Muscle layer of colon (tissue), 2 donors: ENCODE measurements around the gene BIRC6.
A peak's percentile ranks its signal among the peaks of the same experiment; 100 is the strongest.
"Not testable (repeated sequence)": the region's sequence is repeated elsewhere in the genome, so short reads cannot be mapped to it uniquely, and the experiment has no call there.

Experiments used
- H3K27ac ChIP-seq: one replicate; pipeline ENCODE4 v1.7.0; 2013; ENCODE audit warnings: low read depth, mild to moderate bottlenecking, low read length, moderate library complexity
- H3K27me3 ChIP-seq, 2 donors: one replicate each; pipeline ENCODE4 v1.7.0; 2013; ENCODE audit warnings: low read length in 2 of 2, mild to moderate bottlenecking in 2 of 2; ENCODE audit not compliant: insufficient read depth in 2 of 2, control insufficient read depth in 1 of 2
- H3K36me3 ChIP-seq: one replicate; pipeline ENCODE4 v1.7.0; 2013; ENCODE audit warnings: mild to moderate bottlenecking, low read length; ENCODE audit not compliant: insufficient read depth
- H3K4me1 ChIP-seq: one replicate; pipeline ENCODE4 v1.7.0; 2013; ENCODE audit warnings: mild to moderate bottlenecking, low read length; ENCODE audit not compliant: insufficient read depth
- H3K4me3 ChIP-seq, 2 donors: one replicate each; pipeline ENCODE4 v1.7.0; 2013; ENCODE audit warnings: low read length in 2 of 2, low read depth in 1 of 2, mild to moderate bottlenecking in 1 of 2, moderate library complexity in 1 of 2
- H3K9ac ChIP-seq: one replicate; pipeline ENCODE4 v1.7.0; 2013; ENCODE audit warnings: low read length
- H3K9me3 ChIP-seq: one replicate; pipeline ENCODE4 v1.7.0; 2013; ENCODE audit warnings: mild to moderate bottlenecking, low read length
- donor health status: abdominal sarcoma.
- donor health status: Adenocarcinoma of cecum.

BIRC6 gene, protein sequence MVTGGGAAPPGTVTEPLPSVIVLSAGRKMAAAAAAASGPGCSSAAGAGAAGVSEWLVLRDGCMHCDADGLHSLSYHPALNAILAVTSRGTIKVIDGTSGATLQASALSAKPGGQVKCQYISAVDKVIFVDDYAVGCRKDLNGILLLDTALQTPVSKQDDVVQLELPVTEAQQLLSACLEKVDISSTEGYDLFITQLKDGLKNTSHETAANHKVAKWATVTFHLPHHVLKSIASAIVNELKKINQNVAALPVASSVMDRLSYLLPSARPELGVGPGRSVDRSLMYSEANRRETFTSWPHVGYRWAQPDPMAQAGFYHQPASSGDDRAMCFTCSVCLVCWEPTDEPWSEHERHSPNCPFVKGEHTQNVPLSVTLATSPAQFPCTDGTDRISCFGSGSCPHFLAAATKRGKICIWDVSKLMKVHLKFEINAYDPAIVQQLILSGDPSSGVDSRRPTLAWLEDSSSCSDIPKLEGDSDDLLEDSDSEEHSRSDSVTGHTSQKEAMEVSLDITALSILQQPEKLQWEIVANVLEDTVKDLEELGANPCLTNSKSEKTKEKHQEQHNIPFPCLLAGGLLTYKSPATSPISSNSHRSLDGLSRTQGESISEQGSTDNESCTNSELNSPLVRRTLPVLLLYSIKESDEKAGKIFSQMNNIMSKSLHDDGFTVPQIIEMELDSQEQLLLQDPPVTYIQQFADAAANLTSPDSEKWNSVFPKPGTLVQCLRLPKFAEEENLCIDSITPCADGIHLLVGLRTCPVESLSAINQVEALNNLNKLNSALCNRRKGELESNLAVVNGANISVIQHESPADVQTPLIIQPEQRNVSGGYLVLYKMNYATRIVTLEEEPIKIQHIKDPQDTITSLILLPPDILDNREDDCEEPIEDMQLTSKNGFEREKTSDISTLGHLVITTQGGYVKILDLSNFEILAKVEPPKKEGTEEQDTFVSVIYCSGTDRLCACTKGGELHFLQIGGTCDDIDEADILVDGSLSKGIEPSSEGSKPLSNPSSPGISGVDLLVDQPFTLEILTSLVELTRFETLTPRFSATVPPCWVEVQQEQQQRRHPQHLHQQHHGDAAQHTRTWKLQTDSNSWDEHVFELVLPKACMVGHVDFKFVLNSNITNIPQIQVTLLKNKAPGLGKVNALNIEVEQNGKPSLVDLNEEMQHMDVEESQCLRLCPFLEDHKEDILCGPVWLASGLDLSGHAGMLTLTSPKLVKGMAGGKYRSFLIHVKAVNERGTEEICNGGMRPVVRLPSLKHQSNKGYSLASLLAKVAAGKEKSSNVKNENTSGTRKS (N-terminal part only)

DNA sequence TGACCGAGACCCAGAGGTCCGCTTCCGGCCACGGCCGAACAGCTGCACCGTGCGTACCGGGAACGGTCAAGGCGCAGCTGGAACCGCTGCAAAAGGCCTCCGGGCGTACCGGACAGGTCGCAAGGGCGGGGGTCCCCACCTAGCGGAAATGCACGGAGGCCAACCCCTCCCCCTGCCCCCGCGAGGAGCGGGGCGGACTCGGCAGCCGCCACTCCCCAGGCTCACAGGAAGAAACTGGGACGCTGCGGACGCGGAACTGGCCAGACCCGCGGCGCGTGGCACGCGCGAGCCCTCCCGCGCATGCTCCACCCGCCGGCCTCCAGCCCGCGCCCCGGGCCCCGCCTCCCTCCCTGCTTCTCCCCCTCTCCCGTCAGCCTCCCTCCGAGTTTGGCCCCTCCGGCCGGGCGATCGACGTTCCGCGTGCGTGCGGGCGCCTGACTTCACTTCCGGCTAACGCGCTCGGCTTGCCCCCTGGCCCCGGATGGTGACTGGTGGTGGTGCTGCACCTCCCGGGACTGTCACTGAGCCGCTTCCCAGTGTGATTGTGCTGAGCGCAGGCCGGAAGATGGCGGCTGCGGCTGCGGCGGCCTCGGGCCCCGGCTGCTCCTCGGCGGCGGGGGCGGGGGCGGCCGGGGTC lies at the start of gene BIRC6:
Gene BIRC6 (plus strand): TSS at position 343 of the 637 bp plus-strand sequence. CDS start 139 bp downstream, at position 482.
- Histone ChIP-seq H3K9me3 (no peaks in the 10 kb centered on the region), H3K9ac (peak within 1 kb of the TSS; percentile 95), H3K36me3 (no peaks in the 10 kb centered on the region), H3K4me3 (peak within 1 kb of the TSS; percentile 87 to 95), H3K4me1 (peaks cover 26% of the 10 kb centered on the region), H3K27ac (peak within 1 kb of the TSS; percentile 89), H3K27me3 (no peaks in the 10 kb centered on the region)

DNA sequence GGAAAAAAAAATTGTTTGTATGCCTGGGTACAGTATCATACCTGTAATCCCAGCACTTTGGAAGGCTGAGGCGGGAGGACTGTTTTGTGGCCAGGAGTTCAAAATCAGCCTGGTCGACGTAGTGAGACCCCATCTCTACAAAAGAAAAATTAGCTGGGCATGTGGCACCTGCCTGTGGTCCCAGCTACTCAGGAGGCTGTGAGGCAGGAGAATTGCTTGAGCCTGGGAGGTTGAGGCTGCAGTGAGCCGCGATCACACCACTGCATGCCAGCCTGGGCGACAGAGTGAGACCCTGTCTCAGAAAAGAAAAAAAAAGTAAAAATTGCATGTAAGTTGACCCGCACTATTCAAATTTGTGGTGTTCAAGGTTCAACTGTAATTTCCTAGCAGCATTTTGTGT lies 46.2 kb upstream of the BIRC6 start:
- Histone ChIP-seq H3K36me3 (peaks cover 4% of the 10 kb centered on the region), H3K4me1 (no peaks in the 10 kb centered on the region), H3K9ac (no peak overlapping the region), H3K27ac (no peak overlapping the region), H3K4me3 (no peak overlapping the region), H3K9me3 (no peaks in the 10 kb centered on the region), H3K27me3 (no peaks in the 10 kb centered on the region)

DNA sequence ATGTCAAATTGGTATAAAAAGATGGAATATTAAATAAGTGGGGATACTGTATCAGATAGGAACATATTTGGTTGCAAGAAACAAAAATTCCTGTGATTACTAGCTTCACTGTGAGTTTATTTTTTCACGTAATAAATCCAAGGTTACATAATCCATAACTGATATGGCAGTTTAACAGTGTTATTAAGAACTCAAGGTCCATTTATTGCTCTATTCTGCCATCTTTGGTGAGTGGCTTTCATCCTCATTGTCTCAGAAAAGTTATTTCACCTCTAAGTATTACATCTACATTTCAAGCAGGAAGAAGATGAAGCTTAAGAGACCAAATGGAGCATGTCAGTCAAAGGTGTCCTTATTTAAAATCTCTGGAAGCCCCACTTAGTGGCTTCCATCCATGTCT lies 41.9 kb upstream of the BIRC6 start:
- no peaks in the 10 kb centered on the region for H3K4me1 ChIP-seq
- H3K9me3 ChIP-seq: no peaks in the 10 kb centered on the region
- no peak overlapping the region for H3K9ac ChIP-seq
- no peaks in the 10 kb centered on the region for H3K36me3 ChIP-seq
- no peak overlapping the region for H3K4me3 ChIP-seq
- no peaks in the 10 kb centered on the region for H3K27me3 ChIP-seq
- no peak overlapping the region for H3K27ac ChIP-seq

DNA sequence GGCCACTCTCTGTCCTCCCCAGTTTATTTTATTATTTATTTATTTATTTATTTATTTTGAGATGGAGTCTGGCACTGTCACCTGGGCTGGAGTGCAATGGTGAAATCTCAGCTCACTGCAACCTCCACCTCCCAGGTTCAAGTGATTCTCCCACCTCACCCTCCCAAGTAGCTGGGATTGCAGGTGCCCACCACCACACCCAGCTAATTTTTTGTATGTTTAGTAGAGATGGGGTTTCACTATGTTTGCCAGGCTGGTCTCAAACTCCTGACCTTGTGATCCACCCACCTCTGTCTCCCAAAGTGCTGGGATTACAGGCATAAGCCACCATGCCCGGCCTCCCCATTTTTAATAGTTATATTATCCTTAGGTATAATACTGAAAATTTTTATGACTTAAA lies 28.1 kb upstream of the BIRC6 start:
- not testable (repeated sequence) for H3K9me3 ChIP-seq, H3K27ac ChIP-seq, H3K36me3 ChIP-seq, H3K9ac ChIP-seq, H3K4me3 ChIP-seq, H3K4me1 ChIP-seq, H3K27me3 ChIP-seq

DNA sequence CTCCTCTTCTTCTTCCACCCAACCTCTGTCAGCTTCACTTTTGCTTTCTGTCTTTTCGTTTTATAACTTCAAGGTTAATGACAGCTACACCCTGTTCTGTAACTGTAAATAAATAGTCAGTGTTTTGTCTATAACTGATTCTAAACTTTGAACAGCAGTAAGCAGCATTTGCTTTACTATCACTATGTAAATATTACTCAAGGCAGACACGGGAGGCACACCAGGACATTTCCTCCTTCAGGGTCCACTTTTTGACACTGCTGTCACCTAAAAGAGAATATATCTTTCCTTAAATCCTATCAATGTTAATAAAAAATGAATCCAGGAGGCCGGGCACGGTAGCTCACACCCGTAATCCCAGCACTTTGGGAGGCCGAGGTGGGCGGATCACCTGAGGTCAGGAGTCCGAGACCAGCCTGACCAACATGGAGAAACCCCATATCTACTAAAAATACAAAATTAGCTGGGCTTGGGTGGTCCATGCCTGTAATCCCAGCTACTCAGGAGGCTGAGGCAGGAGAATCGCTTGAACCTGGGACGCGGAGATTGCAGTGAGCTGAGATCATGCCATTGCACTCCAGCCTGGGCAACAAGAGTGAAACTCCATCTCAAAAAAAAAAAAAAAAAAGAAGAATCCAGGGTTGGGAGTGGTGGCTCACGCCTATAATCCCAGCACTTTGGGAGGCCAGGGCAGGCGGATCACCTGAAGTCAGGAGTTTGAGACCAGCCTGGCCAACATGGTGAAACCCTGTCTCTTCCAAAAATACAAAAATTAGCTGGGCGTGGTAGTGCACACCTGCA lies 27.4 kb upstream of the BIRC6 start:
- H3K4me3 ChIP-seq, H3K9me3 ChIP-seq, H3K9ac ChIP-seq, H3K36me3 ChIP-seq, H3K4me1 ChIP-seq, H3K27ac ChIP-seq, H3K27me3 ChIP-seq: not testable (repeated sequence)

DNA sequence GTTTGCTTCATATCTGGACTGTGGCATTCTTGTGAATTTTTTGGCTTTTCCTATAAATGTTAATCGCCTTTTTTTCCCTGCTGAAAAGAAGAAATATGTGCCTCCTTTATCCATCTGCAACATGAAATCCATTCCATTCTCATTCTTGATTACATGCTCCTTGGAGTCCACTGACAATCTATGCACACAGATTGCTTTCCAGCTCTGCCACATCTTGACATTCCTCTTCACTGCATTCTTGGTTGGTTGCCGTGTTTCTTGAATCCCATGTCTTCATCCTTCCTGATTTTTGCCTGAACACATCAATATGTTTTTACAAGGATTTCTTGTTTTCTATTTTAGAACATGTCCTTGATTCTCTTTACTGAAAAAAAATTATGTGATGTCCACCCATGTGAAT lies 26.7 kb upstream of the BIRC6 start:
- Histone ChIP-seq H3K27ac (no peak overlapping the region), H3K36me3 (no peaks in the 10 kb centered on the region), H3K9ac (no peak overlapping the region), H3K27me3 (no peaks in the 10 kb centered on the region), H3K4me3 (no peak overlapping the region), H3K4me1 (no peaks in the 10 kb centered on the region), H3K9me3 (no peaks in the 10 kb centered on the region)

DNA sequence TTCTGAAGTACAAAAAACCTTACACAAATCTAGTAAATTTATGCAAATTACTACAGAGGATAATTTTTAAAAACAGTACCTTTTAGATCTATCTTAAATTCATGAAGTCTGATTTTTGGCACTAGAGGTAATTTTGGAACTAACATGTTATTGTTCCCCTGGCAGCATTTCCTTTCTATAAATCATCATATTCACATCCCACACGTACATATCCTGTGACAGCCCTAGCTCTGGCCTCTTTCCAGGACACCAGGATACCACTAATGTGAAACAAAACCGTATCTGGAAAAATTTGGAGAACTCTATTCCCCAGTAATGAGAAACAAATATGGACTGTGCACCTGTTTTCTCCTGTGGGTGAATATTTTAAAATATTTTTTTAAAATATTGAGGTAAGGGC lies 14.0 kb upstream of the BIRC6 start:
- H3K9me3 ChIP-seq: no peaks in the 10 kb centered on the region
- H3K27me3 ChIP-seq: no peaks in the 10 kb centered on the region
- H3K4me1 ChIP-seq: no peaks in the 10 kb centered on the region
- no peak overlapping the region for H3K4me3 ChIP-seq
- H3K27ac ChIP-seq: no peak overlapping the region
- H3K9ac ChIP-seq: no peak overlapping the region
- H3K36me3 ChIP-seq: no peaks in the 10 kb centered on the region

DNA sequence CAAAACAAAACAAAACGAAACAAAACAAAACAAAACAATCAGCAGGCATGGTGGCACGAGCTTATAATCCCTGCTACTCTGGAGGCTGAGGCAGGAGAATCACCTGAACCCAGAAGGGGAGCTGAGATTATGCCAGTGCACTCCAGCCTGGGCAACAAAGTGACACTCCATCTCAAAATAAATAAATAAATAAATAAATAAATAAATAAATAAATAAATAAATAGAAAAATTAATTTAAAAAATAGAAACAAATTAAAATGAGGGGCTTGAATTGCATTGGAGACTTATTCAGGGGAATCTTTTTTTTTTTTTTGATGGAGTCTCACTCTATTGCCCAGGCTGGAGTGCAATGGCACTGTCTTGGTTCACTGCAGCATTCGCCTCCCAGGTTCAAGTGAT lies 6.0 kb upstream of the BIRC6 start:
- H3K36me3 ChIP-seq, H3K27ac ChIP-seq: not testable (repeated sequence)

DNA sequence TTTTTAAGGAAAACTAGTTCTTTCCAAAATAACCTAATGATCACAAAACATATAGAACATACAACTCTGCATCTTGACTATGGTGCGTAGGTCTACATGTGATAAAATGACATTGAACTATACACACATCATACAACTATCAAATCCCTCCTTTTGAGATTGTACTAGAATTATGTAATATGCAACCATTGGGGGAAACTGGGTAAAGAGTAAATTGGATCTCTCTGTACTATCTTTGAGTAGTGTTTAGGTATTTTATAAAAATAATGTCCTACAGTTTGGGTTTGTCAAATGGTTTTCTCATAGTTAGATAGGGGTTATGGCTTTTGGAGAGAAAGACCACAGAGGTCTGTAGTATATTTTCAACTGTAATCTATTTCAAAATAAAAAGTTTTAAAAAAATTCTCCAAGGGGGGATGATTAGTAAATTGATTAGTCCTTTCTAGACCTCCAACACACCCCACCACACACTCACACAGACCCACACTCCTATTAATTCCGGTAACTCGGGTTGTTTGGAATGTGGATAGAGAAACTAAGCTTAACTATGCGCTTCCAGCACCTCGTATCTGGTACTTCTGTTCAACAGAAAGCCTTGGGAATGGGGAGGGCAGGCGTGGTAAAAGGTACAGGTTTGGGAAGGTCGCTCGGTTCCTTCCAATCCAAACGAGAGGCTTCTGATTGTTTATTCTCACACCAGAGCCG lies 695 bp upstream of the BIRC6 start:
- no peaks in the 10 kb centered on the region for H3K36me3 ChIP-seq
- peak overlapping the region; percentile 87 to 95 for H3K4me3 ChIP-seq
- peak overlapping the region; percentile 63 for H3K9ac ChIP-seq
- peaks cover 26% of the 10 kb centered on the region for H3K4me1 ChIP-seq
- peak overlapping the region; percentile 89 for H3K27ac ChIP-seq
- no peaks in the 10 kb centered on the region for H3K27me3 ChIP-seq
- no peaks in the 10 kb centered on the region for H3K9me3 ChIP-seq

More for the DNA sequence above, 6.0 kb upstream of the BIRC6 start:
- not testable (repeated sequence) for H3K4me1 ChIP-seq, H3K27me3 ChIP-seq, H3K9ac ChIP-seq, H3K4me3 ChIP-seq, H3K9me3 ChIP-seq
